ENCODE results near the gene YIPF2. TPM values are rescaled to one million over a fixed set of nuclear protein-coding genes. Genes with fewer than 3 reads are reported as not detected.

YIPF2 gene
- total and polyA plus RNA-seq, 2 experiments from 2014 or later, result 57.3 to 114 TPM

DNA sequence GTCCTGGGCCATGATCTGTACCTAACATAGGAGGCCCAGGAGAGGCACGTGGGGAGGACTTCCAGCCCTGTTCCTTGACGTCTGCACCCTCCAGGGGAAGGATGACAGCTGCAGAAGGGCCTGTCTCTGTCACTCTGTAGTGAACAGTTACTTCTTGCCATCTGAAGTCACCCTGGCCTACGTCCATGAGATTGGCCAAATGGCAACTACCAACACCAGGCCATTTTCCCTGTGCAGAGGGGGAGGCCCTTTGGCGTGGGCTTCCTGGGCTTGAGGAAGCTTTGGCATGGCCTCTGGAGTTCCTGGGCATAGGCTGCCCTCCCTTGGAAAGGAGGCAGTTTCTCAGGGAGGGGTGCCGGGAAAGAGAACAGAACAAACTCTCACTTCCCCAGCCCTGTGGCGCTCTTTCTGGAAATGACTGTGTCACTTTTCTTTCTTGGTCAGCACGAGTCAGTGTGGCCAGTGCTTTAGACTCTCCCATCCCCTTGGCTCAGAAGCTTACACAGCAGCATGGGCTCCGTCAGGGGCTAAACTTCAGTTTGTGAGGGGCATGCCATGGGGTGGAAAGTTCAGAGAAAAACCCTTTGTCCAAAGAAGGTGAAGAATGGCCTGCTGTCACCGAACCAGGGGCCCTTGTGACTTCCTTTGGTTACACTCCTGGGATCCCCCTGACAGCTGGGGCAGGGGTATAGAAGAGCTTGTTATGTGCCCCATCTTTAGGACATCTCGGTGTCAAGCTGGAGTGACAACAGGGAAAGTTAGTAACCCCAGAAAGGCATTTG is 51.8 kb downstream of the YIPF2 start:
- Histone ChIP-seq H3K4me1 (ENCODE audit: insufficient read depth) (peaks cover 6% of the 10 kb centered on the region; the same call in 1 of the 2 replicates), H4K20me1 (ENCODE audit: insufficient read depth) (no peaks in the 10 kb centered on the region; the same call in 1 of the 2 replicates), H3K79me2 (ENCODE audit: insufficient read depth) (peaks cover 100% of the 10 kb centered on the region), H3K4me3 (no peak overlapping the region), H3F3A (ENCODE audit: insufficient read depth) (peaks cover 10% of the 10 kb centered on the region), H3K27me3 (replicated peaks; ENCODE audit: insufficient read depth) (no peaks in the 10 kb centered on the region), H3K9me3 (ENCODE audit: low read depth) (no peaks in the 10 kb centered on the region), H3K27ac (no peak overlapping the region), H3K4me2 (ENCODE audit: unreplicated experiment) (no peak overlapping the region), H2AFZ (no peak overlapping the region), H3K36me3 (ENCODE audit: low read depth) (no peaks in the 10 kb centered on the region), H3K9ac (no peak overlapping the region), H3K9me2 (ENCODE audit: insufficient read depth) (no peaks in the 10 kb centered on the region)
- TF ChIP-seq EZH2phosphoT487 (IDR thresholded peaks at IDR 0.05; ENCODE audit: insufficient read depth, low read depth) (no peak), EZH2 (IDR thresholded peaks at IDR 0.05; ENCODE audit: insufficient read depth, poor library complexity, severe bottlenecking) (no peak)
- in situ Hi-C loops (cut with MboI), result no loop called here
- DNase-seq, result peak; percentile 31
- WGBS, 2 experiments (ENCODE audit: low coverage in 1 of 2, low lambda C conversion rate in 2 of 2, missing lambda C conversion rate in 2 of 2), result 40 to 52% methylated on average over 10 of the region's 10 CpGs

DNA sequence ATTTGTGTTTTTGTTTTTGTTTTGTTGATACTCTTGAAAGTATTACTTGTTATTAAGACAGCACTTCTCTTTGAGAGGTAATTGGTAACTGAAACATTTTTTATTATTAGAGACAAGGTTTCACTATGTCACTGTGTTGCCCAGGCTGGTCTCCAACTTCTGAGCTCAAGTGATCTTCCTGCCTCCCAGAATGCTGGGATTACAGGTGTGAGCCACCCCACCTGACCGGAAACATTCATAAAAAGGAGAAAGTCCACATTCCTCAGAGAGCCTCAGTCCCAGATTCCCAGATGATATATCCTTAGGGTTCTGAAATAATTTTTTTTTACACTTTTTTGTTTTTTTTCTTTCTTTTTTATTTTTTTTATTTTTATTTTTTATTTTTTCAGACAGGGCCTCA is 54.4 kb downstream of the YIPF2 start:
- no peak overlapping the region for H3K9ac ChIP-seq
- no peaks in the 10 kb centered on the region for H3K27me3 ChIP-seq (replicated peaks; ENCODE audit: insufficient read depth)
- H3K4me1 ChIP-seq (ENCODE audit: insufficient read depth), result peaks cover 10% of the 10 kb centered on the region
- H2AFZ ChIP-seq, result no peak overlapping the region
- no peaks in the 10 kb centered on the region for H3K36me3 ChIP-seq (ENCODE audit: low read depth)
- H3K27ac ChIP-seq, result no peak overlapping the region
- no peak overlapping the region for H3K4me3 ChIP-seq
- peak overlapping the region; percentile 1 for H3K4me2 ChIP-seq (ENCODE audit: unreplicated experiment)
- in situ Hi-C loops (cut with MboI), result no loop called here
- DNase-seq, result no peak
- H3K9me3 ChIP-seq (ENCODE audit: low read depth), result no peaks in the 10 kb centered on the region
- no peaks in the 10 kb centered on the region; the same call in 1 of the 2 replicates for H4K20me1 ChIP-seq (ENCODE audit: insufficient read depth)
- TF ChIP-seq EZH2 (IDR thresholded peaks at IDR 0.05; ENCODE audit: insufficient read depth, poor library complexity, severe bottlenecking) (no peak), EZH2phosphoT487 (IDR thresholded peaks at IDR 0.05; ENCODE audit: insufficient read depth, low read depth) (no peak)
- H3F3A ChIP-seq (ENCODE audit: insufficient read depth), result peaks cover 10% of the 10 kb centered on the region
- H3K79me2 ChIP-seq (ENCODE audit: insufficient read depth), result peaks cover 74% of the 10 kb centered on the region
- WGBS, 2 experiments (ENCODE audit: low coverage in 1 of 2, low lambda C conversion rate in 2 of 2, missing lambda C conversion rate in 2 of 2), result 90% methylated on average over 1 of the region's 1 CpG
- H3K9me2 ChIP-seq (ENCODE audit: insufficient read depth), result no peaks in the 10 kb centered on the region

GRCh38 chr19:10872546-10873107 is 55.8 kb downstream of the YIPF2 start:
- Histone ChIP-seq H3K36me3 (ENCODE audit: low read depth) (no peaks in the 10 kb centered on the region), H4K20me1 (ENCODE audit: insufficient read depth) (no peaks in the 10 kb centered on the region; the same call in 1 of the 2 replicates), H3K4me1 (ENCODE audit: insufficient read depth) (peaks cover 10% of the 10 kb centered on the region), H2AFZ (peak overlapping the region; percentile 65), H3K4me3 (peak overlapping the region; percentile 93), H3F3A (ENCODE audit: insufficient read depth) (peaks cover 10% of the 10 kb centered on the region), H3K79me2 (ENCODE audit: insufficient read depth) (peaks cover 60% of the 10 kb centered on the region), H3K9ac (peak overlapping the region; percentile 88), H3K9me2 (ENCODE audit: insufficient read depth) (no peaks in the 10 kb centered on the region), H3K27ac (peak overlapping the region; percentile 50), H3K27me3 (replicated peaks; ENCODE audit: insufficient read depth) (no peaks in the 10 kb centered on the region), H3K9me3 (ENCODE audit: low read depth) (no peaks in the 10 kb centered on the region), H3K4me2 (ENCODE audit: unreplicated experiment) (peak overlapping the region; percentile 87)
- WGBS, 2 experiments (ENCODE audit: low coverage in 1 of 2, low lambda C conversion rate in 2 of 2, missing lambda C conversion rate in 2 of 2), result 5 to 8% methylated on average over 16 of the region's 16 CpGs
- in situ Hi-C loops (cut with MboI), result no loop called here
- TF ChIP-seq EZH2 (IDR thresholded peaks at IDR 0.05; ENCODE audit: insufficient read depth, poor library complexity, severe bottlenecking), result no peak
- no peak for TF ChIP-seq EZH2phosphoT487 (IDR thresholded peaks at IDR 0.05; ENCODE audit: insufficient read depth, low read depth)
- peak; percentile 57 for DNase-seq

Other genes with a start within 250 kb of the YIPF2 start
- 33.2 and 42.2 TPM in 2 replicates for gene QTRT1, start 227.2 kb downstream of the YIPF2 start, total RNA-seq (2014; rRNA removed; shearing (Covaris generic))
- gene QTRT1, start 227.2 kb downstream of the YIPF2 start, polyA plus RNA-seq (2016; fragmentation: Nextera tagmentation; extraction: Ambion mirVana), result 42.7 and 49.0 TPM in 2 replicates
- 47.2 and 48.9 TPM in 2 replicates for gene DNM2, start 210.6 kb downstream of the YIPF2 start, total RNA-seq (2014; rRNA removed; shearing (Covaris generic))
- gene DNM2, start 210.6 kb downstream of the YIPF2 start, polyA plus RNA-seq (2016; fragmentation: Nextera tagmentation; extraction: Ambion mirVana), result 58.7 and 60.5 TPM in 2 replicates
- 58.7 and 66.4 TPM in 2 replicates for gene TMED1, start 92.4 kb downstream of the YIPF2 start, total RNA-seq (2014; rRNA removed; shearing (Covaris generic))
- 66.7 and 68.2 TPM in 2 replicates for gene TMED1, start 92.4 kb downstream of the YIPF2 start, polyA plus RNA-seq (2016; fragmentation: Nextera tagmentation; extraction: Ambion mirVana)
- 0.22 TPM in 1 of 2 replicates, not detected in the other for gene C19orf38, start 80.2 kb downstream of the YIPF2 start, total RNA-seq (2014; rRNA removed; shearing (Covaris generic))
- 0.20 and 0.42 TPM in 2 replicates for gene C19orf38, start 80.2 kb downstream of the YIPF2 start, polyA plus RNA-seq (2016; fragmentation: Nextera tagmentation; extraction: Ambion mirVana)
- gene CARM1, start 57.1 kb downstream of the YIPF2 start, total RNA-seq (2014; rRNA removed; shearing (Covaris generic)), result 41.9 and 42.4 TPM in 2 replicates
- 5.3 TPM in 2 replicates for gene CARM1, start 57.1 kb downstream of the YIPF2 start, polyA plus RNA-seq (2016; fragmentation: Nextera tagmentation; extraction: Ambion mirVana)
- gene TIMM29, start 172 bp upstream of the YIPF2 start, total RNA-seq (2014; rRNA removed; shearing (Covaris generic)), result 37.6 and 57.5 TPM in 2 replicates
- 20.3 and 20.8 TPM in 2 replicates for gene TIMM29, start 172 bp upstream of the YIPF2 start, polyA plus RNA-seq (2016; fragmentation: Nextera tagmentation; extraction: Ambion mirVana)
- gene SMARCA4, start 32.4 kb upstream of the YIPF2 start, total RNA-seq (2014; rRNA removed; shearing (Covaris generic)), result 44.0 and 57.8 TPM in 2 replicates
- gene SMARCA4, start 32.4 kb upstream of the YIPF2 start, polyA plus RNA-seq (2016; fragmentation: Nextera tagmentation; extraction: Ambion mirVana), result 35.3 and 37.1 TPM in 2 replicates
- 13.8 and 29.6 TPM in 2 replicates for gene LDLR, start 160.8 kb upstream of the YIPF2 start, total RNA-seq (2014; rRNA removed; shearing (Covaris generic))
- gene LDLR, start 160.8 kb upstream of the YIPF2 start, polyA plus RNA-seq (2016; fragmentation: Nextera tagmentation; extraction: Ambion mirVana), result 13.8 and 14.6 TPM in 2 replicates
- gene SPC24, start 227.1 kb upstream of the YIPF2 start, total RNA-seq (2014; rRNA removed; shearing (Covaris generic)), result 9.5 and 19.8 TPM in 2 replicates
- 14.8 and 16.2 TPM in 2 replicates for gene SPC24, start 227.1 kb upstream of the YIPF2 start, polyA plus RNA-seq (2016; fragmentation: Nextera tagmentation; extraction: Ambion mirVana)

Measured in GM23248 (cell line).